HUDEP-2 (cell line): Measurements from ENCODE around the gene DLGAP3.

Source experiments
- DNase-seq, 76 experiments: peaks; one replicate each; lab custom pipeline; 2025; ENCODE audit not compliant: unreplicated experiment in 76 of 76; lab: John Stamatoyannopoulos, UW

The DLGAP3 gene

DNA sequence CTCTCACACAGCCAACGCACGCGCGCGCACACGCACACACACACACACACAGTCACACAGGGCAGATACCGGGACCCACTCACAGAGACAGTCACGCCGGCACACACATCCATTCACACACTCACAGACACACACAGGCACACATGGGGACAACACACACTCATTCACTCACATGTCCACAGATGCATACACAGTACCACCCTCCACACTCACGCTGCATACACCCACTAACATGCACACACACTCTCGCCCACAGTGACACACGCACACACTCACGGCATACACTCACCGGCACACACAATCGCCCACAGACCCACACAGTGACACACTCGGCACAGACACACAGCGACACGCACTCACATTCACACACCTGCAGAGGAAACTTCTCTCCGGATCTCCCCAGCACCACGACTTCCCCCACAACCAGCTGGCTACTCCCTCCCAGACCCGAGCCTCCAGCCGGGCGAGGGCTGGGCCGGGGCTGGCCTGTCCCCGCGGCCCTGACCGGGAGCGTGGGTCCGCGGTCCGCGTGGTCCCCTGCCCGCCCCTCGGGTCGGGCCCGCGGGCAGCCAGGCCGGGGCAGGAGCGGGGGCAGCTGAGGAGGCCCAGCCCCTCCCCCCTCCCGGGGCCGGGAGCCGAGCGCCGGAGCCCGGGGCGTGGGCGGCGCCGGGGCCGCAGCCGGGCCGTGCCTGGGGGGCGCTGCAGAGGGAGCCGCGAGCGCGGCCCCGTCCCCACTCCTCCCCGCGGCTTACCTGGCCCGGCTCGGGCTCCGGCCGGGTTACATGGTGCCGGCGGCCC, 552 bp downstream of the DLGAP3 start:
- DNase-seq = no peak

- no peak for DNase-seq
Observed at GRCh38 chr1:34928066-34928696, 1.3 kb downstream of the DLGAP3 start.

DNA sequence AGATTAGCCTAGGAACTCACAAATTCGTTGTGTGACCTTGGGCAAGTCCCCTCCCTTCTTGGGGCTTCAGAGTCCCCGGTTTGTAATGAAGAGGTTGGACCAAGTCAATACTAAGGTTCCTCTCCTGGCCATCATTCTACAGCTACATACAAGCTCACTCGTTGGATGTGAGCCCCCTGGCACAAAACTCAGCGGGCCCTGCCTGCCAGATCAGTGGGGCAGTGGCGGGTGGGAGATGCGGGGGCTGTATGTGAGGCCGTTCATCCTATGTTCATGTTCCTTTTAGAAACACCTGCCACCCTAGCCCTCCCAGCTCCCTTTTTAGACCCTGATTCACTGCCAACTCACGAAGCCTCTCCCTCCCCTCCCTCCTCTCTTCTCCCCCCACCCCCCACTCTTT, 2.1 kb downstream of the DLGAP3 start:
- no peak for DNase-seq

GRCh38 chr1:34926894-34927293, 2.6 kb downstream of the DLGAP3 start:
- no peak for DNase-seq

DNA sequence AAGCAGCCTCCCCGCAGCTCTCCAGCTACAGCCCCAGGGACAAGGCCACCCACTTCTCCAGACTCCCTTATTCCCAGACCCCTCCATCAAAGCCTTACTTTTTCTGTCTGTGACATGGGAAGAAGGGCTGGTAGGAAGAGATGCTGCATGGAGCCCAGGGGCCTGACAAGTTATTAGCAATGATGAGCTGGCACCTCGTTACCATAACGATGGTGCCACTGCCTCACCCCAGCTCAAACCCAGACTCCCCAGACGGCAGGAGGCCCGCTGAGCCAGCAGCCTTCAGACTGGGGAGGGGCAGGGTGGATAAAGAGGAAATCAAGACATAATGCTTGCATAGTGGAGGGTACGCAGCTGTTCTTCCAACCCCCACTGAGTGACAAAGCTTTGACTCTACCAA, 3.3 kb downstream of the DLGAP3 start:
- no peak for DNase-seq

DNA sequence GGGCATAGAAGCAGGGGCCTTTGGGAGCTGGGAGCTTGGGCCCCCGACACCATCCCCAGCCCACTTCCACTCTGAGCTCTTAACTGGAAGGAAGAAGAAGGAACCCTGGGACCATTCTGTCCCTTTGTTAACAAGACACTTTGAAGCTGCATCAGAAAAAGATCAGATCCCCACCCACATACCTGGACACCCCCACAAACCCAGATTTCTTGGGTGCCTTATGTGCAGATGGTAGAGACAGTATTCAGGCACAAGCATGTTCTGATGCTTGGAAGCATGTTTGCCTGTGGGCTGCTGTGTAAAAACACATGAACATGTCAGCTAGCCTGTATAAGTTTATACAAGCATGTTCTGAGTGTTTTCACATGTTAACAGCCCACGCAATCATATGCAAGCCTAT, 3.7 kb downstream of the DLGAP3 start:
- no peak for DNase-seq

DNA sequence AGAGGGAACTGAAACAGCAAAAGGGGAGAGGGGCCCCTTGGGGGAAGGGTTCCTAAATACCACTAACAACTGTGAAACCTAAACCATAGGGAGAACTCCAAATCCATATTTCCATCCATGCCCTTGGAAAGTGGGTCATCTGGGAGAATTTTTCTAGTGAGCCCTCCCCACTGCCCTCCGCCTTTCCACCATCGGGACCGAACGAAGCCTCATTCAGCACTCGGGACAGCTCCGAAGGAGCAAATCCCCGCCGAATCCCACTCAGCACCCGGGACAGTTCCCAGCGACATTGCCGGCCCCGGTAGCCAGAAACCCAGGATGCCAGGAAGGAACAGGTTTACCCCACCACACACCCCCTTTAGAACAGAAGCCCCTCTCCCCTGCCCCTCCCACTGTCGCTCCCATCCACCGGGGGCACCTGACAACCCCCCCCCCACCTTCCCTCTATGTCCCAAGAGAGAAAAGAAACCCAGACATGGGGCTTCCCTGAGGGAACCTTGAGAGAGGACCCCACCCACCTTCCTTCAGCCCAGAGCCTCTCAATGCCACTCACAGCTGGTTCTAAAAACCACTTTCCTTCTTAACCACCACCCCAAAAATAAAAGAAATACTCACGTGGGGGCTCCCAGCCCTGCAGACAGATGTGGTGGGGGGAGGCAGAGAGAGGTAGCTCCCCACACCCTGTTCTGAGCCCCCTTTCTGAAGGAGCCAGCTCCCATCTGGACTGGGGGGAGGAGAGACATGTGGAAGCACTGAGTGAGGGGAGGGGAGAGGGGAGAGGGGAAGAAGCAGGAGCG, 4.5 kb downstream of the DLGAP3 start:
- peak in 60 of 76 experiments; percentile 1 to 72 (median 40) for DNase-seq

DNA sequence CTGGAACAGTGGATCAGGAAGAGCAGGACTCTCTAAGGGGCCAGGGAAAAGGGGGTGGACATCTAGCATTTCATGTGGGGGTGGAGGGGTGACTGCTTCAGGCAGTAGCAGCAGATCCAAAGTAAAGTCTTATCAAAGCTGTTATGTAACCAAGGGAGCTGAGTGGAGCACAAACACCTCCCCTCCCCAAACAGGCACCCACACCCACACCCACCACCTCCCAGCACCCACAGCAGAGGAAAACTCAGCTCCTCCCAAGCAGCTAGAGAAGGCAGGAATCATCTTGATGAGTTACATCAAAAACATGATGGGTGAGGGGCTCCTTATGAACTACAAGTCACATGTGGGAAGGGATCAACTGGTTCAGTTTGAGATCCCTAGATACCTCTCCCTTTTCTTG, 6.0 kb downstream of the DLGAP3 start:
- DNase-seq = no peak

GRCh38 chr1:34918977-34919561, 10.4 kb downstream of the DLGAP3 start:
- DNase-seq = no peak

DNA sequence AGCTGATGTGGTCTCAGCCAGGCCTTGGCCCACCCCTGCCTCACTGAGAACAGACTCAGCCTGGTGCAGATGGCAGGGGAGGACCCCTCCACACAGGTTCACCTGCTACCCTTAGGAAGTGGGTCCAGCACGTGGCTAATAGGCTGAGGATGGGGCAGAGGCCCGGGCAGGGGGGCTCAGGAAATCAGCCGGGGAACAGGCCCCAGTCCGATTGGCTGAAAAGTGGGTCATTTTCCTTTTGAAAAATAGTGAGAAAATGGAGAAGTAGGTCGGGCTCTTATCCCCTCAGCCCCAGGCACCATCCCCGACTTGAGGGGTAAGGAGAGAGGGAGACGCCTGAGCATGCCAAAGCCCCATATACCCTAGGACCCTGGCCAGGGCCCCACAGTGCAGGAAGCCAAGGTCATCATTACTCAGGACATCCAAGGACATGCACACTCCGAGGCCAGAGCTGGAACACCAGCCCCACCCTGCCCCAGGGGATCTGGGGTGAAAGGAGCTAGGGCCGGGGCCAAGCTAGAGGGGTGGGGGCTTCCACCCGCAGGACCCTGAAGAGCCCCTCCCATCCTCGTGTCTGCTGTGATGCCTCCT, 11.0 kb downstream of the DLGAP3 start:
- DNase-seq = no peak

DNA sequence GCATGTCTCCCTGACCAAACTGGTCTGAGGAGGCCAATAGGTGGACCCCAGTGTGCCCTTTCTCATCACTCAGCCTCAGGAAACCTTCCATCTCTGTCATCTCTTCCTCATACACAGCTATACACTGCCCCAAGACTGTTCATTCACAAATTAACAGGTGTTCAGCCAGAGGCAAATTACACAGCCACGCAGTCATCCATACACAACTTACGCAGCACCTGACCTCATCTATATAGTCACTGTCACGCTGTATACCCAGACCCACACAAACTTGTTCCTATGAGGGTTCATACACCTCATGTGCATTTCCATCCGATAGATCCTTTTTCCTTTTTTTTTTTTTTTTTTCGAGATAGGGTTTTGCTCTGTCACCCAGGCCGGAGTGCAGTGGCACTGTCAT, 12.4 kb downstream of the DLGAP3 start:
- no peak for DNase-seq

GRCh38 chr1:34916104-34916503, 13.3 kb downstream of the DLGAP3 start:
- DNase-seq = no peak

DNA sequence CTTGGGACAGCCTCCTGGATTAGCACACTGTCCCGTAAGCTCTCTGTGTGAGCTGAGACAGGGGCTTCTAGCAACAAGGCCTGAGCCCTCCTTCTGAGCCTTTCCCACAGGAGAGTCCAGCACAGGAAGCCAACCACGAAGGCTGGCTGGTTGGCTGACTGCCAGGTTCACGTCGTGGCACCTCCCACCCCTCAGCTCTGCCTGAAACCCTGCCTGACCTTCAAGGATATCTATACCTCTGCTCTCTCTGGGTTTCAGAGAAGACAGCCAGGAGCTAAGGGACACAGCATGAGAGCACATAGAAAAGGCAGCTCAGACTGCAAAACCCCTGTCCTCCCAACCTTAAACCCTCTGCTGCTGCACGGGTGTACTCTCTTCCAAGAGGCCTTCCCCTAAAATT, 13.9 kb downstream of the DLGAP3 start:
- no peak for DNase-seq

GRCh38 chr1:34914958-34915357, 14.5 kb downstream of the DLGAP3 start:
- DNase-seq = no peak

GRCh38 chr1:34911465-34911864, 18.0 kb downstream of the DLGAP3 start:
- DNase-seq = no peak

- no peak for DNase-seq
Observed at GRCh38 chr1:34910425-34910824, 19.0 kb downstream of the DLGAP3 start.

DNA sequence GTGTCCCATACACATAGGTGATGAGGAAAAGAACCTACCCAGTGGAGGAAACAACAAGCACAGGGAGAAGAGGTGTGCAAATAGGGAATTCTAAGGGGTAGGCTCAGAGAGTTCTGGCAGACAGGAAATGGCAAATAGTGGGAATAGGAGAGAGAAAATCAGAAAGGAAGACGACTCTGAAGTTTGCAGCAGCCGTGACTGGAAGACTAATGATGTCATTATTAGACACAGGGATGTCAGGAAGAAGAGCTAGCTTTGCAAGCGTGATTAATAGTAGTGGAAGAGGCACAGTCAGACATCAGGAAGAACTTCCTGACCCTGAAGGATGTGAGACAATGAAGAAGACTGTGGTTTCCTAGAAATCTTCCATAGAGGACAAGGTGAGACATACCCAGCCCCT, 21.1 kb downstream of the DLGAP3 start:
- DNase-seq = no peak

DNA sequence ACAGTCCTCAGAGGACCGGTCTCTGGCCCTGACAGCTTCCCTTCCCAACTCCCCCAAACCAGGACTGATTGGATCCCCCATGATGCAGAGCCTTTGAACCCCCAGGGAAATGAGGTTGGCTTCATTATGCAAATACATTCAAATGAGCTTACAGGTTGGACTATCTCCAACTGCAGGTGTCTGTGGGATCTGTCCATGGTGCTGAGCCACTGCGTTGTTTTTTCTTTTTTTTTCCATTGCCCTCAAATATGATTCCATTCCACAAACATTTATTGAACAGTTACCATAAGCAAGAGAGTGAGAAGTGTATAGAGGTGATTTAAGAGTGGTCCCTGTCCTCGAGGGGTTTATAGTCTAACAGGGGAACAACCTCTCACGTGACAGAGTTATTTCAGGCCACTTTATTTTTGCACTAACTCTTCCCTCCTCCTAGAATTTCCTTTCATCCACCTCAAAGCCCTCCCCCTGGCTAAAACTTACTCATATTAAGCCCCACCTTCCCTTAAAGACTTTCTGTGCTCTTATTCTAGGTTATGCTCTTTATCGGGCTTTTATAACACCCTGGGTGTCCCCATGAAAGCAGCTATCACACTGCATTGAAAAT, 21.9 kb downstream of the DLGAP3 start:
- DNase-seq = no peak

- no peak for DNase-seq
Observed at GRCh38 chr1:34906756-34907155, 22.7 kb downstream of the DLGAP3 start.

DNA sequence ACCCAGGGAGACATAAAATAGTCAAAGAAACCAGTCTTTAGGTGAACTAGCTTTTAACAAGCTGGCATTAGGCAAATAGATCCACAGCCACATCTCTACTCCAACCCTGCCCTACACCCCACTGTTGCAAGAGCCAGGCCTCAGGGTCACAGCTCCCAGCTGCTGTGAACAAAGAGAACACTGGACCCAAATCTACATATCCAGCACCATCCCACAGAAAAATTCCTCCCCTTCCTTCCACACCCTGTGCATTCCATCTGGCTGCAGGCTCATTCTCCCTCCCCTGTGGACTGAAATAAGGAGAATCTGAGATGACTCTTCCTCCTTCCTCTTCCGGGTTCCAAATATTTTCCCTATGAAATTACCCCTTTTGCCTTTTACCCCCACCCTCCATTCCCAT, 23.2 kb downstream of the DLGAP3 start:
- DNase-seq = no peak

DNA sequence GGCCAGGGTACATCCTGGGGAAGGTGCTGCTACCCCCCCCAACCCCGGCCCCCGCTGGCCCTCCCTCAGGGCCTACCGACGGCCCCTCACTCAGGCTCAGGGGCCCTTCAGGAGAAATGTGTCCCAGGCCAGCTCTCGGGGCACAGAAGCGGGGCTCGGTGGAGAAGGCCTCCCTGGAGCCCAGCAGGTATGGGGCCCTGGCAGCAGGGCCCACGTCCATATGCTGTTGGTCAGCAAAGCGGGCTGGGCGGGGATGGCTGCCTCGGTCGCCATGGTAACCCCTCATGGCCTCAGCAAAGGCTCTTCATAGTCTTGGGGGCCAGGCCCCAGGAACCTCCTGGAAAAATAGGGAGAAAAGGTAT, 24.4 kb downstream of the DLGAP3 start:
- DNase-seq = no peak
